H9 (cell line): ENCODE data around the gene WRAP53. TPM values are rescaled to one million over a fixed set of nuclear protein-coding genes. Genes with fewer than 3 reads are reported as not detected.

ENCODE experiments used
- DNase-seq: peaks from one replicate; pipeline ENCODE4 v3.0.0-alpha.2; 2017
- H2AFZ ChIP-seq: one replicate; pipeline ENCODE4 v1.6.1; 2013; ENCODE audit warnings: mild to moderate bottlenecking, low read length, control low read depth, moderate library complexity
- H2AK5ac ChIP-seq: 2 replicates; pipeline ENCODE4 v1.6.1; 2013; ENCODE audit warnings: low read length, control low read depth, mixed read lengths; ENCODE audit not compliant: insufficient read length
- H2BK120ac ChIP-seq: one replicate; pipeline ENCODE4 v1.6.1; 2013; ENCODE audit warnings: low read depth, mild to moderate bottlenecking, low read length, control low read depth, inconsistent platforms; ENCODE audit not compliant: poor library complexity, severe bottlenecking
- H2BK12ac ChIP-seq: 2 replicates; pipeline ENCODE4 v1.6.1; 2013; ENCODE audit warnings: low read length, control low read depth, mixed read lengths, low read depth; ENCODE audit not compliant: insufficient read length
- H2BK15ac ChIP-seq: 2 replicates; pipeline ENCODE4 v1.6.1; 2013; ENCODE audit warnings: low read depth, low read length, control low read depth
- H2BK20ac ChIP-seq: one replicate; pipeline ENCODE4 v1.6.1; 2013; ENCODE audit warnings: low read depth, mild to moderate bottlenecking, low read length, control low read depth, inconsistent platforms; ENCODE audit not compliant: poor library complexity, severe bottlenecking
- H2BK5ac ChIP-seq: 2 replicates; pipeline ENCODE4 v1.6.1; 2013; ENCODE audit warnings: low read length, control low read depth, mixed read lengths; ENCODE audit not compliant: insufficient read length
- H3K14ac ChIP-seq: 2 replicates; pipeline ENCODE4 v1.6.1; 2013; ENCODE audit warnings: low read length, control low read depth; ENCODE audit not compliant: insufficient read depth
- H3K18ac ChIP-seq: 2 replicates; pipeline ENCODE4 v1.6.1; 2013; ENCODE audit warnings: low read depth, mild to moderate bottlenecking, mixed read lengths, low read length, control low read depth; ENCODE audit not compliant: insufficient read length
- H3K23ac ChIP-seq: 2 replicates; pipeline ENCODE4 v1.6.1; 2013; ENCODE audit warnings: low read length, control low read depth, mixed read lengths, low read depth; ENCODE audit not compliant: insufficient read length
- H3K23me2 ChIP-seq: 2 replicates; pipeline ENCODE4 v1.6.1; 2013; ENCODE audit warnings: low read depth, mild to moderate bottlenecking, mixed read lengths, low read length, control low read depth; ENCODE audit not compliant: insufficient read length, poor library complexity, severe bottlenecking
- H3K27ac ChIP-seq: 2 replicates; pipeline ENCODE4 v1.5.1; 2013; ENCODE audit warnings: low read length, control low read depth, mixed read lengths, low read depth; ENCODE audit not compliant: insufficient read length
- H3K27me3 ChIP-seq: 2 replicates; pipeline ENCODE4 v1.6.1; 2013; ENCODE audit warnings: low read length, control low read depth, inconsistent platforms; ENCODE audit not compliant: insufficient read depth
- H3K4ac ChIP-seq: 2 replicates; pipeline ENCODE4 v1.6.1; 2013; ENCODE audit warnings: low read depth, mild to moderate bottlenecking, control low read depth, inconsistent platforms, low read length, moderate library complexity
- H3K4me1 ChIP-seq: 2 replicates; pipeline ENCODE4 v1.6.1; 2013; ENCODE audit warnings: low read length, control low read depth, inconsistent platforms; ENCODE audit not compliant: insufficient read depth
- H3K4me2 ChIP-seq: 2 replicates; pipeline ENCODE4 v1.6.1; 2013; ENCODE audit warnings: low read length, control low read depth, mixed read lengths; ENCODE audit not compliant: insufficient read length, insufficient read depth
- H3K56ac ChIP-seq: 2 replicates; pipeline ENCODE4 v1.6.1; 2013; ENCODE audit warnings: low read depth, mild to moderate bottlenecking, mixed read lengths, low read length, control low read depth; ENCODE audit not compliant: insufficient read length
- H3K79me1 ChIP-seq: 2 replicates; pipeline ENCODE4 v1.6.1; 2013; ENCODE audit warnings: low read depth, mild to moderate bottlenecking, moderate library complexity, low read length, control low read depth, inconsistent platforms; ENCODE audit not compliant: insufficient read depth, poor library complexity, severe bottlenecking
- H3K79me2 ChIP-seq: 2 replicates; pipeline ENCODE4 v1.6.1; 2013; ENCODE audit warnings: low read length, control low read depth, inconsistent platforms; ENCODE audit not compliant: insufficient read depth
- H3K9ac ChIP-seq: 2 replicates; pipeline ENCODE4 v1.6.1; 2013; ENCODE audit warnings: low read length, control low read depth, mixed read lengths; ENCODE audit not compliant: insufficient read length; ENCODE audit errors: extremely low read depth
- H3K9me3 ChIP-seq: one replicate; pipeline ENCODE4 v1.6.1; 2013; ENCODE audit warnings: low read depth, low read length, inconsistent platforms; ENCODE audit not compliant: control insufficient read depth
- H3T11ph ChIP-seq: one replicate; pipeline ENCODE4 v1.6.1; 2013; ENCODE audit warnings: mild to moderate bottlenecking, low read length, control low read depth, inconsistent platforms
- H4K20me1 ChIP-seq: one replicate; pipeline ENCODE4 v1.6.1; 2013; ENCODE audit not compliant: control insufficient read depth, insufficient read length, insufficient read depth
- H4K5ac ChIP-seq: 2 replicates; pipeline ENCODE4 v1.6.1; 2013; ENCODE audit warnings: low read depth, mild to moderate bottlenecking, mixed read lengths, low read length, control low read depth; ENCODE audit not compliant: insufficient read length
- H4K8ac ChIP-seq: replicated peaks from 2 replicates; pipeline ENCODE4 v1.6.1; 2013; ENCODE audit warnings: low read length, control low read depth, mixed read lengths, low read depth; ENCODE audit not compliant: insufficient read length
- H4K91ac ChIP-seq: 2 replicates; pipeline ENCODE4 v1.6.1; 2013; ENCODE audit warnings: low read depth, mild to moderate bottlenecking, moderate library complexity, mixed read lengths, low read length, control low read depth; ENCODE audit not compliant: insufficient read length
- H3K27ac Mint-ChIP-seq, 3 experiments: 2 replicates in 2 of 3; 3 replicates in 1 of 3; pipeline ENCODE4 v1.8.0; 2020 to 2021; ENCODE audit warnings: mixed read lengths in 3 of 3, mild to moderate bottlenecking in 1 of 3, moderate library complexity in 1 of 3
- H3K27me3 Mint-ChIP-seq: 2 replicates; pipeline ENCODE4 v1.8.0; 2021; ENCODE audit warnings: low read depth, mild to moderate bottlenecking, moderate library complexity, mixed read lengths
- H3K36me3 Mint-ChIP-seq, 3 experiments: 2 replicates in 2 of 3; 3 replicates in 1 of 3; pipeline ENCODE4 v1.8.0; 2020 to 2021; ENCODE audit warnings: low read depth in 3 of 3, mixed read lengths in 3 of 3; ENCODE audit not compliant: insufficient read depth in 1 of 3
- H3K4me1 Mint-ChIP-seq, 2 experiments: 2 replicates each; pipeline ENCODE4 v1.8.0; 2020; ENCODE audit warnings: mixed read lengths in 2 of 2
- H3K4me3 Mint-ChIP-seq, 2 experiments: 2 replicates in 1 of 2; 3 replicates in 1 of 2; pipeline ENCODE4 v1.8.0; 2020 to 2021; ENCODE audit warnings: mild to moderate bottlenecking in 2 of 2, mixed read lengths in 2 of 2, moderate library complexity in 1 of 2
- H3K9me3 Mint-ChIP-seq, 2 experiments: 2 replicates in 1 of 2; 3 replicates in 1 of 2; pipeline ENCODE4 v1.8.0; 2020; ENCODE audit warnings: mild to moderate bottlenecking in 2 of 2, mixed read lengths in 2 of 2, moderate library complexity in 1 of 2
- WGBS: extraction: QIAGEN DNeasy Blood & Tissue Kit; methylation state at CpG from one replicate; pipeline ENCODE4 v1.1.7; 2013; ENCODE audit warnings: missing lambda C conversion rate, low lambda C conversion rate, mixed read lengths; ENCODE audit not compliant: insufficient read length; ENCODE audit errors: extremely low coverage; 5-methylcytosine and 5-hydroxymethylcytosine counted together
- total RNA-seq: library from RNA; stranded (reverse); gene quantifications from 2 replicates; pipeline ENCODE4 v1.2.1, GENCODE V29; 2021
- TF ChIP-seq, protein P1 (sequence below): fragments of 200-600 bp; sonication (generic); conservative IDR thresholded peaks from 3 replicates; pipeline ENCODE4 v1.8.0; 2021; ENCODE audit warnings: antibody characterized with exemption, mild to moderate bottlenecking

Gene WRAP53
- total RNA-seq, 1 experiment from 2014 or later, result 27.0 TPM

DNA sequence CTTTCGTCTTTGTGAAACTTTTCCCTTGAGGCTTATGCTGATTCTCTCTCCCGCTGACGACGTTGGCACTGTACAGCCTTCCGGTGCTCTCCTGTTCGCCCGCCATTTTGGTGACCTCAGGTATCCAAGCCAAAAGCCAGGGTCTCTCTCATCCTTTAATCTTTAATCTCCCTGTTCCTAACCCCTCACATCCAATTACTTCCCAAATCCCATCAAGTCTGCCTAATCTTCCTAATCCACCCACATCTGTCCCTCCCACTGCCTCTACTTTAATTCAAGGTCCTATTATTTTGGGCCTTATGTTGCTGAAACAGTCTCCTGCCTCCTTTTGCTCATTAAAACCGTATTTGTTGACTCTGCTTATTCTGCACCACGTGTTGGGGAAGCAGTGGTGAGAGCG, 7.3 kb downstream of the WRAP53 start:
- Histone ChIP-seq H2BK120ac (no peak overlapping the region), H4K8ac (no peak overlapping the region), H3K79me2 (no peaks in the 10 kb centered on the region), H3K27ac (no peak overlapping the region), H3K14ac (no peak overlapping the region), H2AK5ac (no peak overlapping the region), H3K4me2 (no peak overlapping the region), H2BK15ac (no peak overlapping the region), H3K56ac (no peak overlapping the region), H2BK20ac (no peak overlapping the region), H3T11ph (no peak overlapping the region), H3K79me1 (no peaks in the 10 kb centered on the region), H4K91ac (no peak overlapping the region), H3K18ac (no peak overlapping the region), H3K9me3 (no peaks in the 10 kb centered on the region), H3K23me2 (no peaks in the 10 kb centered on the region), H3K9ac (no peak overlapping the region), H4K5ac (no peak overlapping the region), H3K27me3 (no peaks in the 10 kb centered on the region), H2BK5ac (no peak overlapping the region), H2AFZ (no peak overlapping the region), H3K4me1 (no peaks in the 10 kb centered on the region), H3K23ac (no peak overlapping the region), H2BK12ac (no peak overlapping the region), H3K4ac (no peak overlapping the region), H4K20me1 (no peaks in the 10 kb centered on the region)
- WGBS, result no CpG with 5 or more reads among the region's 10 CpGs
- H3K27ac Mint-ChIP-seq, result no peak overlapping the region; a peak in 2 of 7 replicates
- peaks cover 19 to 34% (median 34%) of the 10 kb centered on the region in 3 experiments; a peak in 6 of 7 replicates for H3K36me3 Mint-ChIP-seq
- TF ChIP-seq, protein P1, sequence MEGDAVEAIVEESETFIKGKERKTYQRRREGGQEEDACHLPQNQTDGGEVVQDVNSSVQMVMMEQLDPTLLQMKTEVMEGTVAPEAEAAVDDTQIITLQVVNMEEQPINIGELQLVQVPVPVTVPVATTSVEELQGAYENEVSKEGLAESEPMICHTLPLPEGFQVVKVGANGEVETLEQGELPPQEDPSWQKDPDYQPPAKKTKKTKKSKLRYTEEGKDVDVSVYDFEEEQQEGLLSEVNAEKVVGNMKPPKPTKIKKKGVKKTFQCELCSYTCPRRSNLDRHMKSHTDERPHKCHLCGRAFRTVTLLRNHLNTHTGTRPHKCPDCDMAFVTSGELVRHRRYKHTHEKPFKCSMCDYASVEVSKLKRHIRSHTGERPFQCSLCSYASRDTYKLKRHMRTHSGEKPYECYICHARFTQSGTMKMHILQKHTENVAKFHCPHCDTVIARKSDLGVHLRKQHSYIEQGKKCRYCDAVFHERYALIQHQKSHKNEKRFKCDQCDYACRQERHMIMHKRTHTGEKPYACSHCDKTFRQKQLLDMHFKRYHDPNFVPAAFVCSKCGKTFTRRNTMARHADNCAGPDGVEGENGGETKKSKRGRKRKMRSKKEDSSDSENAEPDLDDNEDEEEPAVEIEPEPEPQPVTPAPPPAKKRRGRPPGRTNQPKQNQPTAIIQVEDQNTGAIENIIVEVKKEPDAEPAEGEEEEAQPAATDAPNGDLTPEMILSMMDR, result no peak
- no peak for DNase-seq
- no peaks in the 10 kb centered on the region for H3K4me1 Mint-ChIP-seq
- no peak overlapping the region for H3K4me3 Mint-ChIP-seq
- no peaks in the 10 kb centered on the region for H3K27me3 Mint-ChIP-seq
- H3K9me3 Mint-ChIP-seq, result no peaks in the 10 kb centered on the region; a peak in 1 of 5 replicates
